ENCODE data around the gene DGCR2. TPM values are rescaled to one million over a fixed set of nuclear protein-coding genes. Genes with fewer than 3 reads are reported as not detected.

Gene DGCR2
- total and polyA plus RNA-seq, 2 of the 4 experiments (the other 2 are of a cell fraction), result 17.2 to 35.4 TPM

GRCh38 chr22:19092725-19093124 is 29.5 kb downstream of the DGCR2 start:
- Histone ChIP-seq H3K18ac (ENCODE audit: low read depth, low read length) (no peak overlapping the region), H4K5ac (ENCODE audit: low read depth, low read length) (no peak overlapping the region), H3K56ac (ENCODE audit: extremely low read depth, insufficient read depth, low read length) (no peak overlapping the region), H2BK15ac (ENCODE audit: low read depth, low read length) (no peak overlapping the region), H3K14ac (replicated peaks; ENCODE audit: low read depth, low read length) (no peak overlapping the region), H2BK5ac (ENCODE audit: low read depth, low read length, poor library complexity, severe bottlenecking) (no peak overlapping the region), H2BK120ac (ENCODE audit: low read depth, low read length) (no peak overlapping the region), H3K4me1 (ENCODE audit: control insufficient read depth, insufficient read depth, low read length) (peaks cover 1% of the 10 kb centered on the region; the same call in 1 of the 2 replicates), H3K9ac (ENCODE audit: low read depth, low read length) (no peak overlapping the region), H4K91ac (ENCODE audit: insufficient read depth, low read depth, low read length) (no peak overlapping the region), H3K4me2 (ENCODE audit: low read depth, low read length) (no peak overlapping the region), H3K79me1 (ENCODE audit: low read depth in 1 of 2, low read length in 2 of 2) (peaks cover 17 to 54% of the 10 kb centered on the region in 2 experiments), H3K27me3 (ENCODE audit: control insufficient read depth, insufficient read depth, low read length) (no peaks in the 10 kb centered on the region), H3K4ac (ENCODE audit: low read depth, low read length) (no peak overlapping the region), H2BK20ac (ENCODE audit: low read depth, low read length) (no peak overlapping the region), H3K36me3 (ENCODE audit: control insufficient read depth, insufficient read depth, low read length) (peaks cover 6% of the 10 kb centered on the region), H4K20me1 (ENCODE audit: insufficient read depth, low read length) (peaks cover 23% of the 10 kb centered on the region), H3K4me3 (ENCODE audit: insufficient read depth, low read depth, low read length) (no peak overlapping the region), H3K9me1 (ENCODE audit: insufficient read depth, low read length) (peaks cover 12% of the 10 kb centered on the region; the same call in 1 of the 2 replicates), H2AFZ (replicated peaks; ENCODE audit: low read length, poor library complexity) (no peak overlapping the region), H4K8ac (ENCODE audit: low read depth in 2 of 2, low read length in 2 of 2) (no peak overlapping the region), H3K9me3 (ENCODE audit: control insufficient read depth, insufficient read depth, low read length) (no peaks in the 10 kb centered on the region), H2AK9ac (replicated peaks; ENCODE audit: low read depth, low read length, poor library complexity) (no peak overlapping the region), H2AK5ac (ENCODE audit: low read depth, low read length) (no peak overlapping the region), H3K23ac (ENCODE audit: low read depth, low read length) (no peak overlapping the region), H3K27ac (ENCODE audit: insufficient read depth, low read length) (no peak overlapping the region)
- ChIA-PET CTCF (no interaction called here), POLR2A (ENCODE audit: unreplicated experiment) (no interaction called here)
- no peak for ATAC-seq (ENCODE audit: low read depth)
- TF ChIP-seq RCOR1 (IDR thresholded peaks at IDR 0.05; ENCODE audit: insufficient replicate concordance, low read length) (no peak), CHD1 (IDR thresholded peaks at IDR 0.05; ENCODE audit: low read depth, low read length) (no peak), MAFK (IDR thresholded peaks at IDR 0.05; ENCODE audit: low read depth, low read length) (no peak), CTCF (conservative IDR thresholded peaks at IDR 0.05; ENCODE audit: low read depth, low read length) (no peak), ELK1 (IDR thresholded peaks at IDR 0.05; ENCODE audit: borderline replicate concordance, low read depth, low read length) (no peak), MXI1 (IDR thresholded peaks at IDR 0.05; ENCODE audit: borderline replicate concordance, low read depth, low read length) (no peak), CEBPB (IDR thresholded peaks at IDR 0.05; ENCODE audit: low read depth, low read length) (no peak), RAD21 (IDR thresholded peaks at IDR 0.05; ENCODE audit: low read length) (no peak), USF2 (IDR thresholded peaks at IDR 0.05; ENCODE audit: low read depth, low read length) (no peak)
- no TSS peak for BruUV-seq (replicated peaks)
- in situ Hi-C loops (cut with MboI; ENCODE audit: low sequenced_read_pairs) (no loop called here), dilution Hi-C loops (cut with HindIII; ENCODE audit: low sequenced_read_pairs, unreplicated experiment) (no loop called here), intact Hi-C loops (cut with micrococcal nuclease) (no loop called here)
- DNase-seq, result no peak
- WGBS, 2 experiments (ENCODE audit: extremely low coverage in 2 of 2, insufficient read length in 1 of 2), result no CpG with 5 or more reads among the region's 4 CpGs

Measured in IMR-90 (cell line).